NB4 (cell line): Measurements from ENCODE around the gene DGCR2.

Experiments
- POLR2A ChIP-seq: IDR thresholded peaks from 2 replicates; pipeline ENCODE4 v1.6.1; 2011; ENCODE audit warnings: mild to moderate bottlenecking; ENCODE audit not compliant: insufficient read length; ENCODE audit errors: extremely low read depth
- TF ChIP-seq, protein P1 (sequence below): IDR thresholded peaks from one replicate; pipeline ENCODE4 v1.5.1; 2012; ENCODE audit warnings: low read depth, low read length
- TF ChIP-seq, protein P2 (sequence below): IDR thresholded peaks from 2 replicates; pipeline ENCODE4 v1.6.1; 2011; ENCODE audit warnings: low read depth, low read length

DNA sequence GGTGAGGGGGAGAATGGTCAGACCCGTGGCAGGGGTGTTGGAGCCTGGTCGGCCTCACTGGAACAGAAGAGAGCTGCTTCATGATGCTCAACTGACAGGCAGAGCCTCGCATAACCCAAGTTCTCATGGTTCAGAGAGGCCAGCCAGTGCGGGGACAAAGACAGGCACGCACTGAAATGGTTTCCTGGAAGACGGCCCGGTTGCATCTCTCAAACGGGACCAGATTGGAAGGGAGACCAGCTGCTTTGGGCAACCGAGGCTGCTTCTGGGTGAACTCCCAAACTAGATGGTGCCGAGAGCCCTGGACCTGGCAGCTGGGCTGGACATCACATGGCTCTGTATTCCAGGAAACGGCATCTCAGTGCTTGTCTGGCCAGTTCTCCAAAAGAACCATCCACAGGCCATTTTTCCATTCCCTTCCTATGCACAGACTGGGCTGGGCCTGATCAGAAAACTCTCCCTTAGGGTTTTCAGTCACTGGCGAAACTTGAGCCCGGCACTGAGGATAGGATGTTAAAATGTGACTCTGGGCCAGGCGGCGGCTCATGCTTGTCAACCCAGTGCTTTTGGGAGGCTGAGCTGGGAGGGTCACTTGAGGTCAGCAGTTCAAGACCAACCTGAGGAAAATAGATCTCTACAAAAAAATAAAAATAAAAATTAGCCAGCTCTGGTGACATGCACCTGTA lies 106.0 kb downstream of the DGCR2 start:
- TF ChIP-seq, protein P1, sequence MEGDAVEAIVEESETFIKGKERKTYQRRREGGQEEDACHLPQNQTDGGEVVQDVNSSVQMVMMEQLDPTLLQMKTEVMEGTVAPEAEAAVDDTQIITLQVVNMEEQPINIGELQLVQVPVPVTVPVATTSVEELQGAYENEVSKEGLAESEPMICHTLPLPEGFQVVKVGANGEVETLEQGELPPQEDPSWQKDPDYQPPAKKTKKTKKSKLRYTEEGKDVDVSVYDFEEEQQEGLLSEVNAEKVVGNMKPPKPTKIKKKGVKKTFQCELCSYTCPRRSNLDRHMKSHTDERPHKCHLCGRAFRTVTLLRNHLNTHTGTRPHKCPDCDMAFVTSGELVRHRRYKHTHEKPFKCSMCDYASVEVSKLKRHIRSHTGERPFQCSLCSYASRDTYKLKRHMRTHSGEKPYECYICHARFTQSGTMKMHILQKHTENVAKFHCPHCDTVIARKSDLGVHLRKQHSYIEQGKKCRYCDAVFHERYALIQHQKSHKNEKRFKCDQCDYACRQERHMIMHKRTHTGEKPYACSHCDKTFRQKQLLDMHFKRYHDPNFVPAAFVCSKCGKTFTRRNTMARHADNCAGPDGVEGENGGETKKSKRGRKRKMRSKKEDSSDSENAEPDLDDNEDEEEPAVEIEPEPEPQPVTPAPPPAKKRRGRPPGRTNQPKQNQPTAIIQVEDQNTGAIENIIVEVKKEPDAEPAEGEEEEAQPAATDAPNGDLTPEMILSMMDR, result no peak
- TF ChIP-seq POLR2A, result no peak
- TF ChIP-seq, protein P2, sequence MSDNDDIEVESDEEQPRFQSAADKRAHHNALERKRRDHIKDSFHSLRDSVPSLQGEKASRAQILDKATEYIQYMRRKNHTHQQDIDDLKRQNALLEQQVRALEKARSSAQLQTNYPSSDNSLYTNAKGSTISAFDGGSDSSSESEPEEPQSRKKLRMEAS, result no peak
